CD4-positive, alpha-beta T cell treated with Interleukin-15 for 1 hour (primary cell): ENCODE data around the gene PDCD2L.
"Not testable (repeated sequence)": the region's sequence is repeated elsewhere in the genome, so short reads cannot be mapped to it uniquely, and the experiment has no call there.

Experiments
- DNase-seq: peaks from one replicate; pipeline ENCODE4 v3.0.0-alpha.2; 2020

PDCD2L gene

DNA sequence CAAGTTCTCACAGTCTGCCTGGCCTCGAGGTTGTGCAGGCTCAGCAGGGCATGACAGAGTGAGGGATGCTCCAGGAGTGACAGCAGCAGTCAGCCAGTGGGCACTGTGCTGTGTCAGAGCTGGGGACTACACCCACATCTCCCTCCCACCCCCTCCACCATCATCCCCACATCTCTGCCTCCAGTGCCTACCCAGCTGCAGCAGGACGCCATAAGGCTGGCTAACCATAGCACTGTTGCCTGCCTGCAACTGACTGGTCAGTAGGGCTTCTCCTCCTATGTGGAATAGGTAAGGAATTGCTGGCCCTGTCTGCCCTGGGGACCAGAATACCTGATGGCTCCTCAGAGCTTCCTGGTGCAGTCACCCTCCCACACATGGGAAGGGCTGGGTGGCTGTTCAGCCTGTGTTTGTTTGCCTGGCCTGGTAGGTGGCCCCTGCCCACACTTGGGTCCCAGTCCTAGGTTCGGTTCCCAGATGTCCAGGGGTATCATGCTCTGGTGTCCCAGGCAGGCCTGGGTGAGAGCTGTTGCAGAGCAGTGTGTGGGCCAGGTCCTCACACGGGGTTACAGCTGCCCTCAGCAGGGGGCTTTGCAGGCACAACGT, 23.5 kb upstream of the PDCD2L start:
- DNase-seq = no peak

DNA sequence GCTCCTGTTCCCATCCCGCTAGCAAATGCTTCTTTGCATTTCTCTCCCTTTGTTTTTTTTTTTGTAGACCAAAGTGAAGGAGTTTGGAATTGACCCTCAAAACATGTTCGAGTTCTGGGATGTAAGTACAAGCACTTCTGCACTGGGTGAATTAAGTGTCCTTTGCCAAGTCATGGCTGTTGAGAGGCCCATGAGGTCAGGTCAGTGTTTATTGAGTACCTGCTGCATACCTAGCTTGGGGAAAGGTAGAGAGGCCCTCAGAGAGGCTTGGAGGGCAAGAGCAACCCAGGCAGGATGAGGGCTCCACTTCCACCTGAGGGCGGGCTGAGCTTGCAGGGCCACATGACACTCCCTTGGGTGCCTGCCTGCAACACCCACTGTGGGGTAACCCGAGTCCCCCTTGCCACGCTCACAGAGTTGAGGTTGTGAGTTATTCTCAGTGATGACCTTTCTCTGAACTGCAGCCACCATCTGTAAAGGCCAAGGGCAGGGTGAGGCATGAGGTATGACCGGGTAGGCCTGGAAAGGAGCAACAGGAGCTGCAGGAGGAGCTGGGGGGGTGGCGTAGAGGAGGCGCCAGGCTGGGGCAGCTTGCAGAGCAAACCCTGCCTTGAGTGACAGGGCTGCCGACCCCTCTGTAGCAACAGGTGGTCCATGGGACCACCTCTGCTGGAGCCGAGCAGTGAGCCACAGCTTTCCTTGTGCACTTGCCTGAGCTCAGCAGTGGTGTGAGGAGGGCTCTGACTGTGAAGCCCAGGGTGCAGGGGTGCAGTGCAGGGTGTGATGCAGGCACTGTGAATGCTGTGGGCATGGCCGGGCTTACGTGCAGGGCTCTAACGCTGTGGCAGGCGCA, 22.6 kb upstream of the PDCD2L start:
- DNase-seq = no peak

DNA sequence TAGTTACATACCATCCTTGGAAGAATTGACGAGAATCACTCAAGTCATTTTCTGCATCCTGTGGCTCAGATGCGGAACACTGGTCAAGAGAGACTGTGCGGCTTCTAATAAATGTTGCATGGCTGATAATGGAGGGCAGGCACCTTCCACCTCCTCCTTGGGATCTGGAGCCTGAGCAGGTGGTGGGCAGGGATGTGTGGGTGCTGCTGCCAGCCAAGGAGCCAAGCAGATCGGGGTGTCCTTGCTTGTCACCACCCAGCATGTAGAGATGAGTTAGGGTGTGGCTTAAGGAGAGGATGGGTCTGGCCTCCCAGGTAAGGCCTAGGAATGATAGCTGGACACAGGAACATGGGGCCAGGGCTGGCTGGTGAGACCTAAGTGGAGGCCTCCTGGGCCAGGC, 21.7 kb upstream of the PDCD2L start:
- no peak for DNase-seq

DNA sequence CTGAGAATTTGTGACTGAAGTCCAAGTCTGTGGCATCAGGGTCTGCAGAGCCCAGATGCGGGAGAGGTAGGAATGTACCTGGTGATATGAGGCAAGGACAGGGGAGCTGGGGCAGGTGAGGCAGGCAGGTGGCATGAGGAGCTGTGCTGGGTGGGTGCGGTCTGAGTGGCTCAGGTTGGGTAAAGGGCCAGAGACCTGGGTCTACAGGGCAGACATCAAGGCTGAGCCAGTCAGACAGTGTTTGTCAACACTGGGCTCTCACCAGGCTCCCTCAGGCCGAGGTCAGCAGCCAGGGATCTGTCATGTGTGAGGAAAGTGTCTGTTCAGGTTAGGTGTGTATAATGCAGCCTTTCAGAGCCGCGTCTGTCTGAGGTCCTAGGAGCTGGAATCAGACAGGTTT, 20.6 kb upstream of the PDCD2L start:
- no peak for DNase-seq

DNA sequence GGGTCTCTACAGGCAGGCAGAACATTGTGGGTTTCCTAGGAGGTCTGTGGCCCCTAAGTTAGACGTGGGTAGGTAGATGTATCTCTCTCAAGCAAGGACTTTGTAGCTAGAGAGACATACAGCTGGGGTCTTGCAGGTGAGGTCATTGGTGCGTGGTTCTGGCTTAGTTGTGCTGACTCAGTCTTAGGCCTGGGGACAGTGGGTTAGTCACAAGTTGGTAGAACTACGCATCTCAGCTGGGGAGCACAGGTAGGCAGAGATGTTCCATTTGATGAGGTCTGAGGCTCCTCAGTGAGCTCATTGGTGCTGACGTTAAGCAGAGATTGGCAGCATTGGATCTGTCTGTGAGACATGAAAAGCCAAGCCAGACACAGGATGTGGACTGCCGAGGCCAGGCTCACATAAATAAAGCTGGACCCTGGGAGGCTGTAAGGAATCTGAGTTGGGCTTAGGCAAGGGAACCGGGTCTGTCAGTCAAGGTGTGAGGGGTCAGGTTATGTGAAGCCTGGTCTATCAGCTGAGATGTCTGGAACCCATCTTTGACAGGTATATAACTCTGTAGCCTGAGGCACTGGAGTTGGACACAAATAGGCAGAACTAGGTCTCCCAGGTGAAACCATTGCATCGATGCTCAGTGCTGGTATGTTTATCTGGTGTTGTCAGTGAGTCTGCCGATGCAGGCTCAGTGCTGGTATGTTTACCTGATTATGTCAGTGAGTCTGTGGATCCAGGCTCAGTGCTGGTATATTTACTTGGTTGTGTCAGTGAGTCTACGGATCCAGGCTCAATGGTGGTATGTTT, 17.4 kb upstream of the PDCD2L start:
- no peak for DNase-seq

DNA sequence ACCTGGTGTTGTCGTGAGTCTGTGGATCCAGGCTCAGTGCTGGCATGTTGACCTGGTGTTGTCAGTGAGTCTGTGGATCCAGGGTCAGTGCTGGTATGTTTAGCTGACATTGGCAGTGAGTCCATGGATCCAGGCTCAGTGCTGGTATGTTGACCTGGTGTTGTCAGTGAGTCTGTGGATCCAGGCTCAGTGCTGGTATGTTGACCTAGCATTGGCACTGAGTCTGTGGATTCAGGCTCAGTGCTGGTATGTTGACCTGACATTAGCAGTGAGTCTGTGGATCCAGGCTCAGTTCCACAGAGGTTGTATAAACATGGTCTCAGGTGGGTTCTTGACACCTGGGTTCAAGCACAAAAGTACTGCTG, 16.8 kb upstream of the PDCD2L start:
- no peak for DNase-seq

DNA sequence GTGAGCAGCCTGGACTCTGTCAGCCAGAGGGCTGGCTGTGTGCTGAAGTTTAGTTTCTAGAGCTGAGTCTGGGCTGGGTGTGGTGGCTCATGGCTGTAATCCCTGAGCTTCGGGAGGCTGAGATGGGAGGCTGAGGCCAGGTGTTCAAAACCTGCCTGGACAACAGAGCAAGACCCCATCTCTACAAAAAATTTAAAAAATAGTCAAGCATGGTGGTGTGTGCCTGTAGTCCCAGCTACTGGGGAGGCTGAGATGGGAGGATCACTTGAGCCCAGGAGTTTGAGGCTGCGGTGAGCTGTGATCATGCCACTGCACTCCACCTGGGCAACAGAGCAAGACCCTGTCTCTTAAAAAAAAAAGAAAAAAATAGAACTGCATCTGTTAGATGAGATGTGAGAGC, 15.5 kb upstream of the PDCD2L start:
- not testable (repeated sequence) for DNase-seq

DNA sequence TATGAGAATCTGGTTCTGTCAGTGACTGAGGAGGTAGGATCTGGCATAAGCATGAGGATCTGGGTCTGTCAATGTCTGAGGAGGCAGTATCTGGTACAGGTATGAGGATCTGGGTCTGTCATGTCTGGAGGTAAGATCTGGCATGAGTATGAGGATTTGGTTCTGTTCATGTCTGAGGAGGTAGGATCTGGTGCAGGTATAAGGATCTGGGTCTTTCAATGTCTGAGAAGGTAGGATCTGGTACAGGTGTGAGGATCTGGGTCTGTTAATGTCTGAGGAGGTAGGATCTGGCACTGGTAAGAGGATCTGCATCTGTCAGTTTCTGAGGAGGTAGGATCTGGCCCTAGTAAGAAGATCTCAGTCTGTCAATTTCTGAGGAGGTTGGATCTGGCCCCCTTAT, 12.4 kb upstream of the PDCD2L start:
- no peak for DNase-seq

DNA sequence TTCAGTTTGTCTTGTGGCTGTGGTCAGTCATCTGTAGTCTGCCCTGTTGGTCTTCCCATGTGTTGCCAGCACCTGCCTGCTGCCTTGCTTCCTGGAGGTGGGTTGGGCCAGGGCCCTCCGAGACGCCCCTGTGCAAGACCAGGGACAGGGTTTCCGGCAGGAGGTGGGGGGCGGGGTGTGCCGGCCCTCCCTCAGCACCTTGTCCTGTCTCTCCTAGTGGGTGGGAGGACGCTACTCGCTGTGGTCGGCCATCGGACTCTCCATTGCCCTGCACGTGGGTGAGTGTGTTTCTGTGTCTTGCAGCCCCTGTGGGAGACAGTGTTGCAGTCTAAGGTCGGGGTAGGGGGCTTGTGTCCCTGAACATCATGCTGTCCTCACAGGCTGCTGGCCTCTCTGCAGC, 11.2 kb upstream of the PDCD2L start:
- DNase-seq = no peak

DNA sequence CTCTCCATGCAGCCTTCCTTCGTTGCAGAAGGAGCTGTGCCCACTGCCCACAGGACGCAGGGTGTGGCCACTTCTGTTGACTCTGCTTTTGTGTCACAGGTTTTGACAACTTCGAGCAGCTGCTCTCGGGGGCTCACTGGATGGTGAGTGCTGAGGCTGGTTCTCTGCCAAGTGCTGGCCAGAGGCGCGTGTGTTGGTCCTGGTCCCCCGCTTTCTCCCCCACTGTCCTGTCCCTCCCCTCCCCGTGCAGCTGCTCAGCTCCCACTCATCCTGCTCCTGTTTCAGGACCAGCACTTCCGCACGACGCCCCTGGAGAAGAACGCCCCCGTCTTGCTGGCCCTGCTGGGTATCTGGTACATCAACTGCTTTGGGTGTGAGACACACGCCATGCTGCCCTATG, 10.6 kb upstream of the PDCD2L start:
- DNase-seq = no peak

DNA sequence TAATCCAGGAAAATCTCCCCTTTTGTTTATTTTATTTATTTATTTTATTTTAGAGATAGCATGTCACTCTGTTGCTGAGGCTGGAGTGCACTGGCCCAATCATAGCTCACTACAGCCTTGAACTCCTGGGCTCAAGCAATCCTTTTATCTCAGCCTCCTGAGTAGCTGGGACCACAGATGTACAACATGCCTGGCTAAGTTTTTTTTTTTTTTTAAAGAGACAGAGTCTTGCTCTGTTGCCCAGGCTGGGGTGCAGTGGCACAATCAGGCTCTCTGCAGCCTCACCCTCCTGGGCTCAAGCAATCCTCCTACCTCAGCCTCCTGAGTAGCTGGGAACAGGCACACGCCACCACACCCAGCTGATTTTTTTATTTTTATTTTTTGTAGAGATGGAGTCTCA, 6.3 kb upstream of the PDCD2L start:
- no peak for DNase-seq

DNA sequence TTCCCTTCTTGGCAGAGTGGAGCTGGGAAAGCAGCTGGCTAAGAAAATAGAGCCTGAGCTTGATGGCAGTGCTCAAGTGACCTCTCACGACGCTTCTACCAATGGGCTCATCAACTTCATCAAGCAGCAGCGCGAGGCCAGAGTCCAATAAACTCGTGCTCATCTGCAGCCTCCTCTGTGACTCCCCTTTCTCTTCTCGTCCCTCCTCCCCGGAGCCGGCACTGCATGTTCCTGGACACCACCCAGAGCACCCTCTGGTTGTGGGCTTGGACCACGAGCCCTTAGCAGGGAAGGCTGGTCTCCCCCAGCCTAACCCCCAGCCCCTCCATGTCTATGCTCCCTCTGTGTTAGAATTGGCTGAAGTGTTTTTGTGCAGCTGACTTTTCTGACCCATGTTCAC, 4.3 kb upstream of the PDCD2L start:
- no peak for DNase-seq

DNA sequence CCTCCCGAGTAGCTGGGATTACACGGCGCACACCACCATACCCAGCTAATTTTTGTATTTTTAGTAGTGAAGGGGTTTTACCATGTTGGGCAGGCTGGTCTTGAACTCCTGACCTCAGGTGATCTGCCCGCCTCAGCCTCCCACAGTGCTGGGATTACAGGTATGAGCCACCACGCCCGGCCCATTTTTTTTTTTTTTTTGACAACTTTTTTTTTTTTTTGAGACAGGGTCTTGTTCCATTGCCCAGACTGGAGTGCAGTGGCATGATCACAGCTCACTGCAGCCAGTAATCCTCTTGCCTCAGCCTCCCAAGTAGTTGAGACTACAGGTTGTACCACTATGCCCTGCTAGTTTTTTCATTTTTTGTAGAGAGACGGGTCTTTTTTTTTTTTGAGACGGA, 3.4 kb upstream of the PDCD2L start:
- not testable (repeated sequence) for DNase-seq

DNA sequence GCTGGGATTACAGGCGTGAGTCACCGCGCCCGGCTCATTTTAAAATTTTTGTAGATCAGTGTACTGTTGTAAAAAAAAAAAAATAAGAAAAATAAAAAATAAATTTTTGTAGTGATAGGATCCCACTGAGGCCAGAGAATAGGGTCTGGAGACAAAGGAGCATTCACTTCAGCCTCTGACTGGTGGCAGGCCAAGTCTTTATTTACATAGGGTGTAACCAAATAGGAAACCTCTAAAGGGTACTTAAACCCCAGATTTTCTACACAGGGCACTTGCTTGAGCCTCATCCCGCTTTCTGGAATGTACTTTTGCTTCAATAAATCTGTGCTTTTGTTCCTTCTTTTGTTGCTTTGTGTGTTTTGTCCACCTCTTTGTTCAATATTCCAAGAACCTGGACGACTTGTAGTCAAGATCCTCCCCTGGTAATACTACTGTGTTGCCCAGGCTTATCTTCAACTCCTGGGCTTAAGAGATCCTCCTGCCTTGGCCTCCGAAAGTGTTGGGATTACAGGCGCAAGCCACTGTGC, 2.1 kb upstream of the PDCD2L start:
- no peak for DNase-seq

DNA sequence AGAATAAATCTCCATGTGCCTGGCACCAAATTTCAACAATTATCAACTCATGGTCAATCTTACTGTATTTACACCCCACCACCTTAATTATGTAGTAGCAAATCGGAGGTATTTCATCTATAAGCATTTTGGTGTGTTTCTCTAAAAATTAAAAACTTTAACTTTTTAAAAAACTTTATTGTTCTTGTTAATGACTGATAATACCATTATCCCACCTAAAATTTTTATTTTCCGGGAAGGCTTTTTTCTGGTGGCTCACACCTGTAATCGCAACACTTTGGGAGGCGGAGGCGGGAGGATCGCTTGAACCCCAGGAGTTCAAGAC, 453 bp upstream of the PDCD2L start:
- DNase-seq = no peak

DNA sequence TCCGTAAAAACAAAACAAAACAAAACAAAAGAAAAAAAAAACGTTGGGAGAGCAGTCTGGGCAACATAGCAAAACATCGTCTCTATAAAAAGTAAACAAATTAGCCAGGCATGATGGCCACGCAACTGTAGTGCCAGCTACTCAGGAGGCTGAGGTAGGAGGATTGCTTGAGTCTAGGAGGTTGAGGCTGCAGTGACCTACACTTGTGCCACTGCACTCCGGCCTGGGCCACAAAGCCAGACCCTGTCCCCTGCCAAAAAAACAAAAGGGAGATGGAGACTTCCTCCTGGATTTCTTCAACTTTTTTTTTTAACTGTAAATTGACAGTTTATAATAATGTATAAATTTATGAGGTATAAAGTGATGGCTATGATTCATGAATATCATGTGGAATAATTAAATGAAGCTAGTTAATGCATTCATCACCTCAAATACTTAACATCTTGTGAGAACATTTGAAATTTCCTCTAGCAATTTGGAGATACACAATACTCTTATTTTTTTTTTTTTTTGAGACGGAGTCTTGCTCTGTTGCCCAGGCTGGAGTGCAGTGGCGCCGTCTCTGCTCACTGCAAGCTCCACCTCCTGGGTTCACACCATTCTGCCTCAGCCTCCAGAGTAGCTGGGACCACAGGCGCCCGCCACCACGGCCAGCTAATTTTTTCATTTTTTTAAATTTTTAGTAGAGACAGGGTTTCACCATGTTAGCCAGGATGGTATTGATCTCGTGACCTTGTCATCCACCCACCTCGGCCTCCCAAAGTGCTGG, 1.9 kb downstream of the PDCD2L start:
- DNase-seq = no peak

DNA sequence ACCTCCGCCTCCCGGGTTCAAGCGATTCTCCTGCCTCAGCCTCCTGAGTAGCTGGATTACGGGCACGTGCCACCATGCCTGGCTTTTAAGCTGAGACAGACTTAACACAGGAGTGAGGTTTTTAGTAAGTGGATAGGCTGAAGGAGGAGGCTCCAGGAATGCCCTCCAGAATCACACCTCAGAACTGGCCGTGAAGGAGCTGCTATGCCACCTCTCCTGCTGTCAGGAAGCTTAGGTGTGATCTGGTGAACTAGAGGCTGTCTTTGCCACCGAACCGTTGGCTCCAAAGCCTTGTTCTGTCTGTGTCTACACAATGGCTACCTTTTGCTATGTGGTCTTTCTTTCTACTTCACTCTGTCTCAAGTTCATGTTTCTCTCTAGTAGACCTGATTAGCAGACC, 4.2 kb downstream of the PDCD2L start:
- DNase-seq = no peak

DNA sequence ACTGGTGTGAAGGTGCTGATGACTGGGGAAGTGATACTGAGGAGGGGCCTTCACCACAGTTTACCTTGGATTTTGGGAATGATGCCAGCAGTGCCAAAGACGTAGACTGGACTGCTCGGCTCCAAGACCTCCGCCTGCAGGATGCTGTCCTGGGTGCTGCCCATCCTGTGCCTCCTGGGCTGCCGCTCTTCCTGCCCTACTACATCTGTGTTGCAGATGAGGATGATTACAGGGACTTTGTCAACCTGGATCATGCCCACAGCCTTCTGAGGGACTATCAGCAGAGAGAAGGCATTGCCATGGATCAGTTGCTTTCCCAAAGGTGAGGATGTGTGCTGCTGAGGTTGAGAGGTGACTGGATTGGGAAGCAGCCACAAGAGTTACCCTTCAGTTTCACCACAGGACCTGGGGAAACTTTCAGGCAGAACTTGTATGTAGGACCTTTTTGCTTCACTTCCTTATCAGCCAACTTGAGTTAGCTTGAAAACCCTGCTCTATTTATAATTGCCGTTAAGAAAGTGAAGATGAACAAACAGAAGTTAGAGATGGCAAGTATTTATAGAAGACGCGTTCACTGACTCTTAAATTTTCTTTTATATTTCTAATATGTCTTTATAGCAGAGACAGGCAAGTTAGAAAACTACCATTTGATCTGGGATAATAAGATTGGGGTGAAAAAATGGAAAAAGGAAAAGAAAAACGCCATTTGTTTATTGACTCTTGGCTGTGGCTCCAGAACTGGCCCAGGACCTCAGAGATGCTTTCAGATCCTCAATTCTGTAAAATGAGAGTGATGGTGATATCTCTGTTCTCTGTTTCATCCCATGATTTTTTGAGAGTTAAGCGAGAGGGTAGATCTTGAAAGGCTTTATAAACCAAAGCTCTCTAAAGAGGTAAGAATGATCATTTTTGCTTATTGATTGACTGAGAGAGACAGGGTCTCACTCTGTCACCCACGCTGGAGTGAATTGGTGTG, 5.3 kb downstream of the PDCD2L start:
- no peak for DNase-seq

DNA sequence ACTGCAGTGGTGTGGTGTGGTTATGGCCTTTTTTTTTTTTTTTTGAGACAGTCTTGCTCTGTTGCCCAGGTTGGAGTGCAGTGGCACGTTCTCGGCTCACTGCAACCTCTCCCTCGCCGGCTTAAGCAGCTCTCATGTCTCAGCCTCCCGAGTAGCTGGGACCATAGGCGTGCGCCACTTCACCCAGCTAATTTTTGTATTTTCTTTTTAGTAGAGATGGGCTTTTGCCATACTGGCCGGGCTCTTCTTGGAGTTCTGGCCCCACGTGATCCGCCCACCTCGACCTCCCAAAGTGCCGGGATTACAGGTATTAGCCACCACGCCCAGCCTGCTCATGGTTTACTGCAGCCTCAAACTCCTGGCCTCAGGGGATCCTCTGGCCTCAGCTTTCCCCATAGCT, 7.0 kb downstream of the PDCD2L start:
- no peak for DNase-seq

DNA sequence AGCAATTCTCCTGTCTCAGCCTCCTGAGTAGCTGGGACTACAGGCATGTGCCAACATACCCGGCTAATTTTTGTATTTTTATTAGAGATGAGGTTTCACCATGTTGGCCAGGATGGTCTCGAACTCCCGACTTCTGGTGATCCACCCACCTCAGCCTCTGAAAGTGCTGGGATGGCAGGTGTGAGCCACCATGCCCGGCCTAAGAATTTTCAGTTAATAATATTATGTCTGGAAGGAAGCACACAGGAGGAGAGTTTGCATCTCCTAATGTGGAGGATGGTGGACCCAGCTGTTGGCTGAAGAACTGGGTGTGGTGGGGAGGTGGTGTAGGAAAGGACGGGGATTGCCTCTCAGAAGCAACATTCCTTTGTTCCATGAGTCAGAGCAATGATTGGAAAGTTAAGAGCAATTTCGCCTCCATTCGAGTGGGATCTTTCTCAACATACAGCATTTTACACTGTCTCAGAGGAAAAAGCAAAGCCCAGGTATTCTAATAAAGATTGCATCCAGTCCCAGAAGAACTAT, 11.9 kb downstream of the PDCD2L start:
- DNase-seq = no peak

DNA sequence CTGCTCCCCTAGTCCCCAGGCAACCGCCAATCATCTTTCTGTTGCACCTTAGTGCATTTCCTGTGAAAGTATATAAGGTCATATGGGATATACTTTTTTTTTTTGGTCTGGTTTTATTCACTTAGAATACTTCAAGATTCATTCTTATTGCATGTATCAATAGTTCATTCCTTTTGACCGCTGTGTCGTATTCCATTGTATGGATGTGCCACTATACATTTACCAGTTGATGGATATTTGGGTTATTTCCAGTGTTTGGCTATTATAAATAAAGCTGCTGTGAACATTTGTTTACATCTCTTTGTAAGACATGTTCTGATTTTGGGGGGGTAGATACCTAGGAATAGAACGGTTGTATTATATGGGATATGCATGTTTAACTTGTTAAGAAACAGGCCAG, 14.1 kb downstream of the PDCD2L start:
- DNase-seq = no peak
